HG02798 (cell line): ENCODE data around the gene PDCD1.

Source experiments
- ATAC-seq: cut with Tn5 transposase; IDR thresholded peaks from one replicate; pipeline ENCODE4 v1.9.1; 2021; ENCODE audit warnings: mild to moderate bottlenecking; ENCODE audit not compliant: unreplicated experiment, poor library complexity

Gene PDCD1

GRCh38 chr2:241866790-241867645 lies 8.3 kb upstream of the PDCD1 start:
- no peak for ATAC-seq

GRCh38 chr2:241865957-241866789 lies 7.5 kb upstream of the PDCD1 start:
- ATAC-seq = no peak

DNA sequence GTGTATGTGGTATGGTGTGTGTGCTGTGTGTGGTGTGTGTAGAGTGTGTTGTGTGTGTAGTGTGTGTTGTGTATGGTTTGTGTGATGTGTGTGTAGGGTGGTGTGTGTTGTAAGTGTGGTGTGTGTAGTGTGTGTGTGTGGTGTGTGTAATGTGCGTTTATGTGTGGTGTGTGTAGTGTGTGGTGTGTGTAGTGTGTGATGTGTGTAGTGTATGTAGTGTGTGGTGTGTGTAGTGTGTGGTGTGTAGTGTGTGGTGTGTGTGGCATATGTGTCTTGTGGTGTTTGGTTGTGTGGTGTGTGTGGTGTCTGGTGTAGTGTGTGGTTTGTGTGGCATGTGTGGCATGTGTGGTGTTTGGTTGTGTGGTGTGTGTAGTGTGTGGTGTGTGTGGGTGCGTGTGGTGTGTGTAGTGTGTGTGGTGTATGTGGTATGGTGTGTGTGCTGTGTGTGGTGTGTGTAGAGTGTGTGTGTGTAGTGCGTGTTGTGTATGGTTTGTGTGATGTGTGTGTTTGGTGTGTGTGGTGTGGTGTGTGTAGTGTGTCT lies 6.8 kb upstream of the PDCD1 start:
- ATAC-seq = no peak

GRCh38 chr2:241864850-241865213 lies 6.1 kb upstream of the PDCD1 start:
- ATAC-seq = no peak

DNA sequence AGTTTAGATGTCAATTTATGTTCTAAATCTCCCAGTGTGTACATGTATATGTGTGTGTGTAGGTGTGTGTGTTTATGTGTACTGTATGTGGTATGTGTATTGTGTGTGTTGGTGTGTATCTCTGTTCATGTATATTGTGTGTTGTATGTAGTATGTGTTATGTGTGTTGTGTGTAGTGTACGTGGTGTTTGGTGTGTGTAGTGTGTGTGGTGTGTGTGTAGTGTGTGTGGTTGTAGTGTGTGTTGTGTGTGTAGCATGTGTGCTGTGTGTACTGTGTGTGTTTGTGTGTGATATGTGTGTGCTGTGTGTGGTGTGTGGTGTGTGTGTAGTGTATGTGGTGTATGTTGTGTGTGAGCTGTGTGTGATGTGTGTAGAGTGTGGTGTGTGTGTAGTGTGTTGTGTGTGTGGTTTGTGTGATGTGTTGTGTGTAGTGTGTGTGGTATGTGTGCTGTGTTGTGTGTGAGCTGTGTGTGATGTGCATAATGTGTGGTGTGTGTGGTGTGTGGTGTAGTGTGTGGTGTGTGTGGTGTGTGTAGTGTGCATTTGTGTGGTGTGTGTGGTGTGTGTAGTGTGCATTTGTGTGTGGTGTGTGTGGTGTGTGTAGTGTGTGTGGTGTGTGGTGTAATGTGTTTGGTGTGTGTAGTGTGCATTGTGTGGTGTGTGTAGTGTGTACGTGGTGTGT lies 5.6 kb upstream of the PDCD1 start:
- no peak for ATAC-seq

DNA sequence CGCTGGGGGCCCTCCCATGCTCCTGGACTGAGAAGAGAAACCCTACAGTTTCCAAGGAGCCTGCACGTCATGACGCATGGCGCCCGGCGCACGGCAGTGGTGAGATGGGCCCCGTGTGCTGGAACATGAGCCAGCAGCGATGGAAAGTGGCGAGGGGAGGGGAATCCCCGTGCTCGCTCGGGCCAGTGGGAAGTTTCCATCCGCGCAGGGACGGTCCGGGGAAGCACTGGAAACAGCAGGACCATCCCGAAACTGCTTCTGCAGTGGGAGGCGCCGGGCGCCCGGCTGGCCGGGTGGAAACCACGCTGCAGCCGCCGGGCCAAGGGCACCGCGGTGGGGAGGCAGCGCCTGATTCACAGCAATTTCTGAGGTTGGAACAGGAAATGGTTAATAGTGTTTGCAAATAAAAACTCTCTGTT lies 4.9 kb upstream of the PDCD1 start:
- ATAC-seq = peak; percentile 31

DNA sequence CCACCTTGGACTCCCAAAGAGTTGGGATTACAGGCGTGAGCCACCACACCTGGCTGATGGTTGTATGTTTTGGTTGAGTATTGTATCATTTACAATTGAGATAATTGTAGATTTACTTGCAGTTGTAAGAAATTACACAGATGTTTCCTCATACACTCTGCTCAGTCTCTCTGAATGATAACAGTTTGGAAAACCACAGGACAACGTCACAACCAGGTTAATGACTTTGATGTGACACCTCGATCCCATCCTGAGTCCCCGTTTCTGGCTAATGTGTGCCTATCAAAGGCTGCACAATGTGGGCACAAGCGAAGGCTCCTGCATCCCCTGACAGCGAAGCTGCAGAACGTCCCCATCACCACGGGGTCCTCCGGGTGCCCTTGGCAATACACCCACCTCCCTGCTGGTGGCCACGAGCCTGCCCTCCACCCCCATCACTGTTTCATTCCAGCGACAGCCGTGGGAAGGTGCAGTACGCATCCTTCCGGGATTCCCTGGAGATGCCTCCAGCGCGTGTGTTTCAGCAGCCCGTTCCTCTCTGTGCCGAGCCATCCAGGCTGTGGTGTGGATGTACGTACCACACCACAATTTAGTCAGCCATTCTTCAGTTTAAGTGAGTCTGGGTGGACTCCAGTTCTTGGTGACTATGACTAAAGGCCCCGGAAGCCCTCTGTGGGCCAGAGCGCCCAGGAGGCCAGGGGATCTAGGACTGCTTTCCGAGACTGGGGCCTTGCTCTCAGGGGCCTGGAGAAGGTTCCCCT lies 4.3 kb upstream of the PDCD1 start:
- ATAC-seq = no peak

GRCh38 chr2:241862093-241862492 lies 3.4 kb upstream of the PDCD1 start:
- ATAC-seq = no peak

- ATAC-seq = no peak
Observed at GRCh38 chr2:241861264-241861663, 2.6 kb upstream of the PDCD1 start.

GRCh38 chr2:241860184-241861078 lies 1.7 kb upstream of the PDCD1 start:
- no peak for ATAC-seq

DNA sequence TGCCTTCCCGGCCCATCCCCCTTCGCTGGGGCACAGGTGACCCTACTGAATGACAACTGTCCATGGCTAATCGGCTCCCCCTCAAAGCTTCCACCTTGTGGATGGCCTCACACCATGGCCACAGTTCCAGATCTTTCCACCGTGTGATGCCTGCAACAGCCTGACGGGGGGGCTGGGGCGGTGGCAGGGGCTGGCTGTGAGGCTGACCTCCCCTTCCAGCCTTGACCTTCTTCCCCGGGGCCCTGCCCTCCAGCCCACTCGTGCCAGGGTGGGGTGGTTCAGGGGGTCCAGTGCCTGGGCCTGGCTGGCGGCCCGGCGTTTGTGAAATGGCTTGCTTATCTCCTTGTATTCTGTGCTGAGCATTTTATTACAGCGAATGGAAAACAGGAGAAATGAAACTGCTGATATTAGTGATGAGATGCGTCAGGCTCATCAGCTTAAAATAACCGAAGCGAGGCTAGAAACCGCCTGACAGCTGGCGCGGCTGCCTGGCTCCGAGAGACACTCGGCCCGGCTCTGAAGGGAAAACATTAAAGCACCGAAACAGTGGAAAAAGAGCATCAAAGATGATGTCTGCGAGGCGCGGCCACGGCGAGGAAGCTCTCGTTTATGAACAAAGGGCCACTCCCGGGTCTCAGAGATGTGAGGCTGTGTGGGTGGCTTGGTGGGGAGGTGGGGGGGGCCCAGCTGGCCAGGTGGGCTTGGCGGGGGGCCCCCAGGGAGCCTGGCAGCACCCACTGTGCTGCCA lies 916 bp upstream of the PDCD1 start:
- ATAC-seq = peak; percentile 32

DNA sequence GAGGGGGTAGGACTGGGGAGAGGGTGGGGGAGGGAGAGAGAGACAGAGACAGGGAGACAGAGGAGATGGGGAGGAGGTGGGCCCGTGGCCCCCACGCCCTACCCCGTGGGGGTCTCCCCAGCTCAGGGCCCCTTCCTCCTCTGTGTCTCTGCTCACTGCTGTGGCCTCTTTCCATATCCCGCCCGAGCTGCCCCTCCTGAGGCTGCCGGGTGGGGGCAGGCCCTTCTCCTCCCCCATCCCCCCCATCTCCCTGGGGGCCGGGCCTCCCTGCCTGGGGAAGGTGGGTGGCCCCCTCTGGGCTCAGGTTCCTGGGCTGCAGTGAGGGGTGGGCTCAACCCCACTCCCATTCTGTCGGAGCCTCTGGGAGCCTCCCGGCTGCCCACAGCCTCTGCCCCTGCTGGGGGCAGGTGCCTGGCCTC lies 332 bp upstream of the PDCD1 start:
- peak; percentile 11 for ATAC-seq

GRCh38 chr2:241857572-241858121 lies 1.0 kb downstream of the PDCD1 start:
- ATAC-seq = no peak

- no peak for ATAC-seq
Observed at GRCh38 chr2:241857041-241857541, 1.6 kb downstream of the PDCD1 start.

DNA sequence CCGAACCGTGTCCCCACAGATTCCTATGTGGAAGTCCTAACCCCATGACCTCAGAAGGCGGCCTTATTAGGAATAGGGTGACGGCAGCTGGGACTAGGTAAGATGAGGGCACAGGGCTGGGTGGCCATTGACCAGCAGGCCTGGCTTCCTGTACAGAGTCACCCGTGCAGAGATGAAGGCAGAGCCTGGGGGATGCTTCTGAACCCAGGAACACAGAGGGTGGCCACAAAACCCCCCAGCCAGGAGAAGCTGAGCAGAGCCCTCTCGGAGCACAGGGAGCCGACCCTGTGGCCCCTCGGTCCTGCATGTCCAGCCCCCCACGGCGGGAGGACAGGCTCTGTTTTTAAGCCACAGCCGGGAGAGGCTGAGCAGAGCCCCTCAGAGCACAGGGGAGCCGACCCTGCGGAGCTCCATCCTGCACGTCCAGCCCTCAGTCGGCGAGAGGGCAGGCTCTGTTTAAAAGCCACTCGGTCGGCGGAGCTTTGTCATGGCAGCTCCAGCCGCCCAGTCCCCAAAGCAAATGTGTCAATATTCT lies 2.7 kb downstream of the PDCD1 start:
- no peak for ATAC-seq

GRCh38 chr2:241855245-241855887 lies 3.3 kb downstream of the PDCD1 start:
- ATAC-seq = no peak
